GM12892 (cell line): ENCODE results near the gene ELP2.

Experiments used
- POLR2A ChIP-seq: IDR thresholded peaks from 2 replicates; pipeline ENCODE4 v1.6.1; 2011; ENCODE audit warnings: low read depth, low read length, control low read depth
- POLR2AphosphoS5 ChIP-seq: IDR thresholded peaks from 2 replicates; pipeline ENCODE4 v1.6.1; 2011; ENCODE audit warnings: low read depth, low read length, control low read depth
- TAF1 ChIP-seq: IDR thresholded peaks from 2 replicates; pipeline ENCODE4 v1.6.1; 2011; ENCODE audit warnings: low read depth, mild to moderate bottlenecking, control low read depth, low read length, borderline replicate concordance

GRCh38 chr18:36124841-36125240, 4.9 kb upstream of the ELP2 start:
- TF ChIP-seq POLR2A (no peak), TAF1 (no peak), POLR2AphosphoS5 (no peak)
